Keratinocyte (primary cell): ENCODE measurements around the gene NRROS. TPM values are rescaled to one million over a fixed set of nuclear protein-coding genes. Genes with fewer than 3 reads are reported as not detected.
"Not testable (repeated sequence)": the region's sequence is repeated elsewhere in the genome, so short reads cannot be mapped to it uniquely, and the experiment has no call there.

Source experiments
- DNase-seq: peaks from one replicate; pipeline ENCODE4 v3.0.0-alpha.2; 2011; ENCODE audit warnings: low read depth, missing footprints, low spot score
- FAIRE-seq: peaks from 2 replicates; lab custom pipeline; 2011; peaks lifted over from hg19 to GRCh38; lab: Jason Lieb, UNC
- H2AFZ ChIP-seq: 2 replicates; pipeline ENCODE4 v1.6.0; 2012; ENCODE audit warnings: low read length, control low read depth, inconsistent platforms; ENCODE audit not compliant: control insufficient read depth
- H3K27ac ChIP-seq: 2 replicates; pipeline ENCODE4 v1.5.1; 2011; ENCODE audit warnings: low read length; ENCODE audit not compliant: control insufficient read depth, insufficient read depth
- H3K27me3 ChIP-seq: 3 replicates; pipeline ENCODE4 v1.6.0; 2011; ENCODE audit warnings: low read length; ENCODE audit not compliant: control insufficient read depth, insufficient read depth; ENCODE audit errors: extremely low read depth
- H3K36me3 ChIP-seq, 2 experiments: 2 replicates in 1 of 2; 3 replicates in 1 of 2; pipeline ENCODE4 v1.5.1; 2011; ENCODE audit warnings: low read length in 2 of 2, mild to moderate bottlenecking in 1 of 2; ENCODE audit not compliant: control insufficient read depth in 2 of 2, insufficient read depth in 2 of 2; ENCODE audit errors: extremely low read depth in 1 of 2
- H3K4me1 ChIP-seq: 3 replicates; pipeline ENCODE4 v1.5.1; 2011; ENCODE audit warnings: low read length; ENCODE audit not compliant: control insufficient read depth, insufficient read depth; ENCODE audit errors: extremely low read depth
- H3K4me2 ChIP-seq: 3 replicates; pipeline ENCODE4 v1.6.0; 2011; ENCODE audit warnings: low read depth, low read length; ENCODE audit not compliant: control insufficient read depth, insufficient read depth; ENCODE audit errors: extremely low read depth
- H3K4me3 ChIP-seq, 3 experiments: fragments of 200-600 bp in 1 of 3; sonication (generic) in 1 of 3; 2 replicates in 2 of 3; 3 replicates in 1 of 3; pipeline ENCODE4 v1.5.1; 2011 to 2016; ENCODE audit warnings: low read length in 3 of 3, mild to moderate bottlenecking in 3 of 3, control low read depth in 2 of 3, inconsistent platforms in 1 of 3, low read depth in 1 of 3, mixed read lengths in 1 of 3, mixed run types in 1 of 3, moderate library complexity in 1 of 3; ENCODE audit not compliant: control insufficient read depth in 2 of 3, insufficient read depth in 2 of 3; ENCODE audit errors: extremely low read depth in 1 of 3
- H3K79me2 ChIP-seq: 2 replicates; pipeline ENCODE4 v1.6.0; 2012; ENCODE audit warnings: low read length; ENCODE audit not compliant: control insufficient read depth, insufficient read depth
- H3K9ac ChIP-seq: 3 replicates; pipeline ENCODE4 v1.6.0; 2011; ENCODE audit warnings: low read length; ENCODE audit not compliant: control insufficient read depth, insufficient read depth; ENCODE audit errors: extremely low read depth
- H3K9me1 ChIP-seq: 3 replicates; pipeline ENCODE4 v1.6.0; 2011; ENCODE audit warnings: low read length; ENCODE audit not compliant: control insufficient read depth, insufficient read depth; ENCODE audit errors: extremely low read depth
- H3K9me3 ChIP-seq: 2 replicates; pipeline ENCODE4 v1.5.1; 2012; ENCODE audit warnings: low read depth, low read length; ENCODE audit not compliant: control insufficient read depth
- H4K20me1 ChIP-seq: 3 replicates; pipeline ENCODE4 v1.6.0; 2011; ENCODE audit warnings: low read length; ENCODE audit not compliant: control insufficient read depth, insufficient read depth; ENCODE audit errors: extremely low read depth
- EZH2 ChIP-seq: IDR thresholded peaks from one replicate; pipeline ENCODE4 v1.6.1; 2012; ENCODE audit warnings: inconsistent platforms, mild to moderate bottlenecking, low read length, moderate library complexity
- dilution Hi-C: fragments of 300-500 bp; cut with MboI; formaldehyde crosslinking; loops from one replicate; pipeline ENCODE4 v1.7.0; 2020; ENCODE audit warnings: low sequenced_read_pairs; ENCODE audit not compliant: extremely low pct_ligation_motif_present
- polyA plus RNA-seq, 5 experiments: library from polyadenylated mRNA; depleted of rRNA in 3 of 5; stranded (reverse) in 3 of 5; stranded (forward) in 1 of 5; unstranded in 1 of 5; fragments of >200 nt; gene quantifications; 1 replicate in 1 of 5; 2 replicates in 3 of 5; 3 replicates in 1 of 5; pipeline versions ENCODE4 v1.2.1 to v1.2.3, GENCODE V29; 2011 to 2012; ENCODE audit warnings: missing spikeins in 2 of 5, low read depth in 1 of 5, low replicate concordance in 1 of 5
- TF ChIP-seq, protein P1 (sequence below), 3 experiments: IDR thresholded peaks in 1 of 3; conservative IDR thresholded peaks in 1 of 3; optimal IDR thresholded peaks in 1 of 3; 2 replicates in 2 of 3; 3 replicates in 1 of 3; pipeline versions ENCODE3 to v1.5.1; 2011; ENCODE audit warnings: low read length in 3 of 3, mild to moderate bottlenecking in 3 of 3, moderate library complexity in 2 of 3, control low read depth in 1 of 3, inconsistent platforms in 1 of 3; ENCODE audit not compliant: insufficient read depth in 2 of 3; ENCODE audit errors: extremely low read depth in 1 of 3

NRROS gene
- polyA plus RNA-seq, 1 donor (not counting 4 experiments of a cell fraction or from before 2014, with no cell fraction given) = 0.03 TPM

DNA sequence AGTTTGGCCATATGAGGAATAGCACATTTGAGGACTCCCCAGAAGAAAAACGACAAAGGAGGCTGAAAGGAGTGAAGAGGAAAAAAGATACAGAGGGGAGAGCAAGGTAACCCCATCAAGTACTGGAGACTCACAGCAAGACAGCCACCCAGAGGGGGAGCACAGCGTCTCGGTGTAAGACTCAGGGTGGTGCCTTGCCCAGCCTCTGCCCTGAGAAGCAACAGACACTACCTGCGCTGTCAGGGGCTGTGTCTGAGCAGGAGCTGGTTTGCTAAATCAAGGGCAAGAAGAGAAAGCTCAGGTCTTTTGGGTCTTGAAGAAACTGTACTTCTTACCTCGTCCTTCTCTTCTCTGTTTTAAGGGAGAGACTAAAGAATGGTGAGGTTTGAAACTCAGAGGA lies 43.1 kb upstream of the NRROS start:
- TF ChIP-seq, protein P1, sequence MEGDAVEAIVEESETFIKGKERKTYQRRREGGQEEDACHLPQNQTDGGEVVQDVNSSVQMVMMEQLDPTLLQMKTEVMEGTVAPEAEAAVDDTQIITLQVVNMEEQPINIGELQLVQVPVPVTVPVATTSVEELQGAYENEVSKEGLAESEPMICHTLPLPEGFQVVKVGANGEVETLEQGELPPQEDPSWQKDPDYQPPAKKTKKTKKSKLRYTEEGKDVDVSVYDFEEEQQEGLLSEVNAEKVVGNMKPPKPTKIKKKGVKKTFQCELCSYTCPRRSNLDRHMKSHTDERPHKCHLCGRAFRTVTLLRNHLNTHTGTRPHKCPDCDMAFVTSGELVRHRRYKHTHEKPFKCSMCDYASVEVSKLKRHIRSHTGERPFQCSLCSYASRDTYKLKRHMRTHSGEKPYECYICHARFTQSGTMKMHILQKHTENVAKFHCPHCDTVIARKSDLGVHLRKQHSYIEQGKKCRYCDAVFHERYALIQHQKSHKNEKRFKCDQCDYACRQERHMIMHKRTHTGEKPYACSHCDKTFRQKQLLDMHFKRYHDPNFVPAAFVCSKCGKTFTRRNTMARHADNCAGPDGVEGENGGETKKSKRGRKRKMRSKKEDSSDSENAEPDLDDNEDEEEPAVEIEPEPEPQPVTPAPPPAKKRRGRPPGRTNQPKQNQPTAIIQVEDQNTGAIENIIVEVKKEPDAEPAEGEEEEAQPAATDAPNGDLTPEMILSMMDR (optimal IDR thresholded peaks at IDR 0.05 in 1 of 3, IDR thresholded peaks at IDR 0.05 in 1 of 3, conservative IDR thresholded peaks at IDR 0.05 in 1 of 3; ENCODE audit: extremely low read depth in 1 of 3, insufficient read depth in 2 of 3, low read length in 3 of 3) = peak in 1 of 3 experiments; percentile 35
- no peak for TF ChIP-seq EZH2
- Histone ChIP-seq H3K27ac (no peak overlapping the region), H3K9me3 (no peaks in the 10 kb centered on the region), H4K20me1 (no peaks in the 10 kb centered on the region), H3K36me3 (no peaks in the 10 kb centered on the region), H3K9me1 (no peaks in the 10 kb centered on the region), H3K79me2 (no peaks in the 10 kb centered on the region), H3K4me2 (no peak overlapping the region), H2AFZ (peak overlapping the region; percentile 75), H3K9ac (no peak overlapping the region), H3K4me1 (no peaks in the 10 kb centered on the region), H3K27me3 (no peaks in the 10 kb centered on the region), H3K4me3 (no peak overlapping the region)
- dilution Hi-C loops = no loop called here
- DNase-seq (no peak), FAIRE-seq (no peak)

DNA sequence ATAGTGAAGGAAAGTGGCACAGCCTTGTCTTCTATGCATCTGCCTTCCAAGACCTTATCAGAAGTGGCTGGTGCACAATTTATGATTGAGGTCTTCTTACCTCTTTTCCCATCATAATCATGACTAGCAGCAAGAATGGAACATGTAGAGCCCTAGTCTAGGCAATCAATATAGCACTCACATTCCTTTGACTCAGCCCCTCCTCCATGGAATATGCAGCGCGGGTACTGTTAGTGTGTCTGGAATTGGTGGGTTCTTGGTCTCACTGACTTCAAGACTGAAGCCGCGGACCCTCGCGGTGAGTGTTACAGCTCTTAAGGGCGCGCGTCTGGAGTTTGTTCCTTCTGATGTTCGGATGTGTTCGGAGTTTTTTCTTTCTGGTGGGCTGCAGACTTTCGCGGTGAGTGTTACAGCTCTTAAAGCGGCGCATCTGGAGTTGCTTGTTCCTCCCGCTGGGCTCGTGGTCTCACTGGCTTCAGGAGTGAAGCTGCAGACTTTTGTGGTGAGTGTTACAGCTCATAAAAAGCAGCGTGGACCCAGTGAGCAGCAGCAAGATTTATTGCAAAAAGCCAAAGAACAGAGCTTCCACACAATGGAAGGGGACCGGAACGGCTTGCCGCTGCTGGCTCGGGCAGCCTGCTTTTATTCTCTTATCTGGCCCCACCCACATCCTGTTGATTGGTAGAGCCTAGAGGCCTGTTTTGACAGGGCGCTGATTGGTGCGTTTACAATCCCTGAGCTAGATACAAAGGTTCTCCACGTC lies 41.3 kb upstream of the NRROS start:
- H3K4me1 ChIP-seq, FAIRE-seq, H3K27me3 ChIP-seq, H3K9me1 ChIP-seq, H3K27ac ChIP-seq, DNase-seq, H3K79me2 ChIP-seq, H4K20me1 ChIP-seq, H3K36me3 ChIP-seq, H3K9me3 ChIP-seq, H3K4me3 ChIP-seq, H3K4me2 ChIP-seq, H3K9ac ChIP-seq, dilution Hi-C loops, H2AFZ ChIP-seq: not testable (repeated sequence)

DNA sequence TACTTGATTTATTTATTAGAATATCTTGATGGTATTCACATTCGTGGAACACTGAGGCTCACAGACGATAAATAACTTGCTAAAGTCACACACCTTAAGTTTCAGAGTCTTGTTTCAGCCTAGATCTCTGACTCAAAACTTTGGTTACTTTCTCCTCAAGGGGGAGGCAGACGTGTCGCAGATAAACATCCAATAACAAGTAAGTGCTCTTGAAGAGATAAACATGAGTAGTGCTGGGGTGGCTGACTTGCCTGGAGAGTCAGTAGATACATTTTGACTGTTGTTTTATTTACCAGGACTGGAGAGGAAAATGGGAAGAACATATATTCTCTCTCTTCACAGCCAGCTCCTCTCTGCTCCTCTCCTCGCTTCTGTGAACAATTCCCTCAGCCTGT lies 39.8 kb upstream of the NRROS start:
- Histone ChIP-seq H3K4me1 (no peaks in the 10 kb centered on the region), H3K4me3 (no peak overlapping the region), H3K36me3 (no peaks in the 10 kb centered on the region), H3K9ac (no peak overlapping the region), H3K27me3 (peaks cover 3% of the 10 kb centered on the region), H3K9me1 (no peaks in the 10 kb centered on the region), H3K9me3 (no peaks in the 10 kb centered on the region), H3K4me2 (no peak overlapping the region), H4K20me1 (no peaks in the 10 kb centered on the region), H3K27ac (no peak overlapping the region), H2AFZ (no peak overlapping the region), H3K79me2 (no peaks in the 10 kb centered on the region)
- TF ChIP-seq, protein P1 (optimal IDR thresholded peaks at IDR 0.05 in 1 of 3, IDR thresholded peaks at IDR 0.05 in 1 of 3, conservative IDR thresholded peaks at IDR 0.05 in 1 of 3; ENCODE audit: extremely low read depth in 1 of 3, insufficient read depth in 2 of 3, low read length in 3 of 3) = no peak
- TF ChIP-seq EZH2 = no peak
- FAIRE-seq = no peak
- DNase-seq = no peak
- dilution Hi-C loops = no loop called here
